MM.1S (cell line): ENCODE measurements around the gene SQOR.

Source experiments
- DNase-seq: peaks from one replicate; pipeline ENCODE4 v3.0.0-alpha.2; 2015
- H2AFZ ChIP-seq: fragments of 300-600 bp; sonication (generic); 2 replicates; pipeline ENCODE4 v1.6.0; 2016; ENCODE audit warnings: antibody characterized with exemption, low read length
- H3F3A ChIP-seq: fragments of 300-600 bp; sonication (generic); 2 replicates; pipeline ENCODE4 v1.6.1; 2016; ENCODE audit warnings: mild to moderate bottlenecking, antibody characterized with exemption, low read length, moderate library complexity, mixed read lengths; ENCODE audit not compliant: insufficient read depth
- H3K27ac ChIP-seq: fragments of 300-600 bp; sonication (generic); 2 replicates; pipeline ENCODE4 v1.5.1; 2016; ENCODE audit warnings: mild to moderate bottlenecking, low read length
- H3K27me3 ChIP-seq: fragments of 300-600 bp; sonication (generic); replicated peaks from 2 replicates; pipeline ENCODE4 v1.6.0; 2016; ENCODE audit warnings: low read length; ENCODE audit not compliant: insufficient read depth
- H3K36me3 ChIP-seq: fragments of 300-600 bp; sonication (generic); replicated peaks from 2 replicates; pipeline ENCODE4 v1.6.1; 2016; ENCODE audit warnings: mild to moderate bottlenecking, low read length, mixed read lengths; ENCODE audit not compliant: insufficient read depth
- H3K4me1 ChIP-seq: fragments of 300-600 bp; sonication (generic); 2 replicates; pipeline ENCODE4 v1.6.1; 2016; ENCODE audit warnings: low read length, mixed read lengths
- H3K4me2 ChIP-seq: fragments of 300-600 bp; sonication (generic); 2 replicates; pipeline ENCODE4 v1.6.0; 2016; ENCODE audit warnings: low read depth, low read length
- H3K4me3 ChIP-seq: fragments of 300-600 bp; sonication (generic); 2 replicates; pipeline ENCODE4 v1.5.1; 2016; ENCODE audit warnings: low read length, mixed read lengths
- H3K79me2 ChIP-seq: fragments of 300-600 bp; sonication (generic); 2 replicates; pipeline ENCODE4 v1.6.1; 2016; ENCODE audit warnings: mixed run types, low read length, mixed read lengths
- H3K9ac ChIP-seq: fragments of 300-600 bp; sonication (generic); 2 replicates; pipeline ENCODE4 v1.6.1; 2016; ENCODE audit warnings: low read length, mixed read lengths
- H3K9me2 ChIP-seq: fragments of 300-600 bp; sonication (generic); replicated peaks from 2 replicates; pipeline ENCODE4 v1.6.1; 2016; ENCODE audit warnings: mild to moderate bottlenecking, low read length, mixed read lengths; ENCODE audit not compliant: insufficient read depth
- H3K9me3 ChIP-seq: fragments of 300-600 bp; sonication (generic); replicated peaks from 2 replicates; pipeline ENCODE4 v1.6.1; 2016; ENCODE audit warnings: mild to moderate bottlenecking, low read length, mixed read lengths; ENCODE audit not compliant: insufficient read depth
- H4K20me1 ChIP-seq: fragments of 300-600 bp; sonication (generic); 2 replicates; pipeline ENCODE4 v1.6.1; 2016; ENCODE audit warnings: mild to moderate bottlenecking, low read length, moderate library complexity, mixed read lengths; ENCODE audit not compliant: insufficient read depth
- CTCF ChIP-seq: fragments of 300-600 bp; sonication (generic); IDR thresholded peaks from 2 replicates; pipeline ENCODE4 v1.5.1; 2016; ENCODE audit warnings: antibody characterized with exemption, low read length, mixed read lengths
- EZH2 ChIP-seq: fragments of 300-600 bp; sonication (generic); optimal IDR thresholded peaks from 2 replicates; pipeline ENCODE3; 2017; ENCODE audit warnings: low read depth, mild to moderate bottlenecking, antibody characterized with exemption, low read length, mixed read lengths
- EZH2phosphoT487 ChIP-seq: fragments of 300-600 bp; sonication (generic); IDR thresholded peaks from 2 replicates; pipeline ENCODE4 v1.6.1; 2018; ENCODE audit warnings: antibody characterized with exemption, low read length

SQOR gene

DNA sequence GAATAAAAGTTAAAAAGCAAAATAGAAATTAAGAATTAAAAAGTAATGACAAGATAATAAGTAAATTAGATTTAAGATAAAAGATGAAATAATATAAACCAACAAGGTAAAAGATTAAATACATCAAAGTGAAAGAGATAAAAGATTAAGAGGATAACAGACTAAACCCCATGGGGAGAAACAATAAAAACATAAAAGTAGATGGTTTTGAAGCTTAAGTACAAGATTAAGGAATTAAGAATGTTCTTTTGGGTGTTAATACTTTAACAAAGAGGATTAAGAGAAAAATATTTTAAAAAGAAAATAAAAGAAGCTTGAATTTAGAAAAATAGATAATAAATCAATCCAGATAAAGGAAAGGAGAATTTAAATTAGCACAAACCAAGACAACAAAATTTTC, 85.4 kb downstream of the SQOR start:
- Histone ChIP-seq H3K4me1 (no peaks in the 10 kb centered on the region), H3K9me2 (no peaks in the 10 kb centered on the region), H2AFZ (no peak overlapping the region), H3K9ac (no peak overlapping the region), H3K4me3 (no peak overlapping the region), H3F3A (no peaks in the 10 kb centered on the region), H3K27ac (no peak overlapping the region), H4K20me1 (no peaks in the 10 kb centered on the region), H3K9me3 (no peaks in the 10 kb centered on the region), H3K27me3 (no peaks in the 10 kb centered on the region), H3K36me3 (no peaks in the 10 kb centered on the region), H3K79me2 (no peaks in the 10 kb centered on the region), H3K4me2 (no peak overlapping the region)
- TF ChIP-seq CTCF (no peak), EZH2 (no peak), EZH2phosphoT487 (no peak)
- no peak for DNase-seq

GRCh38 chr15:45728641-45729040, 93.8 kb downstream of the SQOR start:
- Histone ChIP-seq H2AFZ (no peak overlapping the region), H3K27me3 (no peaks in the 10 kb centered on the region), H3K9me2 (no peaks in the 10 kb centered on the region), H3K4me3 (no peak overlapping the region), H3F3A (no peaks in the 10 kb centered on the region), H3K79me2 (no peaks in the 10 kb centered on the region), H3K36me3 (no peaks in the 10 kb centered on the region), H3K4me1 (no peaks in the 10 kb centered on the region), H3K4me2 (no peak overlapping the region), H3K9me3 (no peaks in the 10 kb centered on the region), H3K9ac (no peak overlapping the region), H4K20me1 (no peaks in the 10 kb centered on the region), H3K27ac (no peak overlapping the region)
- no peak for DNase-seq
- TF ChIP-seq EZH2phosphoT487, result no peak
- no peak for TF ChIP-seq EZH2
- TF ChIP-seq CTCF, result no peak

- Histone ChIP-seq H3K9me3 (no peaks in the 10 kb centered on the region), H3K27ac (no peak overlapping the region), H3K79me2 (no peaks in the 10 kb centered on the region), H3F3A (no peaks in the 10 kb centered on the region), H3K9ac (no peak overlapping the region), H3K9me2 (no peaks in the 10 kb centered on the region), H3K36me3 (no peaks in the 10 kb centered on the region), H3K4me1 (no peaks in the 10 kb centered on the region), H3K4me3 (no peak overlapping the region), H2AFZ (no peak overlapping the region), H3K4me2 (no peak overlapping the region), H4K20me1 (no peaks in the 10 kb centered on the region), H3K27me3 (no peaks in the 10 kb centered on the region)
- DNase-seq, result no peak
- TF ChIP-seq EZH2 (no peak), CTCF (no peak), EZH2phosphoT487 (no peak)
Observed at GRCh38 chr15:45729141-45729540, 94.3 kb downstream of the SQOR start.
